ENCODE measurements around the gene ABHD17A. TPM values are rescaled to one million over a fixed set of nuclear protein-coding genes. Genes with fewer than 3 reads are reported as not detected.
"Not testable (repeated sequence)": the region's sequence is repeated elsewhere in the genome, so short reads cannot be mapped to it uniquely, and the experiment has no call there.

Gene ABHD17A
- total RNA-seq, 4 donors from 2014 or later: 86.8 to 134 (median 91.4) TPM

DNA sequence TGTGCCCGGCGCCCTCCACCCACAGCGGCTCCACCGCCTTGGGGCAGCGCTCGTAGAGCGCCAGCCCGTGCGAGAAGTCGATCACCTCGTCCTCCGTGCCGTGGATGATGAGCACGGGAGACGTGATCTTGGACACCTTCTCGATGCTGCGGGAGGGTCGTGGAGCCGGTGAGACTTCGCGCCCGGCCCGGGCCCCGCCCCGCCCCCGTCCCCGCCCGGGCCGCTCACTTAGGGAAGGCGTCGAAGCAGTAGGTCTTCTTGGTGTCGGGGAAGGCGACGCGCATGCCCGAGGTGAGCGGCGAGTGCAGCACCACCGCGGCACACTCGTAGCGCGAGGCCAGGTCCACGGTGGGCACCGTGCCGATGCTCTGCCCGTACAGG, 8.0 kb downstream of the ABHD17A start:
- H3K36me3 ChIP-seq; intact Hi-C loops (cut with DNase I); DNase-seq; H3K27ac ChIP-seq; H3K27me3 ChIP-seq; H3K9me3 ChIP-seq: not testable (repeated sequence)
- 29% methylated on average over 9 of the region's 47 CpGs; no CpG with 5 or more reads in 1 of the 2 donors for WGBS, 2 donors
- Histone ChIP-seq H3K4me3 (replicated peaks in 1 of 3) (peak overlapping the region in 1 of 3 donors; percentile 93), H3K4me1 (peaks cover 27 to 32% of the 10 kb centered on the region in 2 donors)

DNA sequence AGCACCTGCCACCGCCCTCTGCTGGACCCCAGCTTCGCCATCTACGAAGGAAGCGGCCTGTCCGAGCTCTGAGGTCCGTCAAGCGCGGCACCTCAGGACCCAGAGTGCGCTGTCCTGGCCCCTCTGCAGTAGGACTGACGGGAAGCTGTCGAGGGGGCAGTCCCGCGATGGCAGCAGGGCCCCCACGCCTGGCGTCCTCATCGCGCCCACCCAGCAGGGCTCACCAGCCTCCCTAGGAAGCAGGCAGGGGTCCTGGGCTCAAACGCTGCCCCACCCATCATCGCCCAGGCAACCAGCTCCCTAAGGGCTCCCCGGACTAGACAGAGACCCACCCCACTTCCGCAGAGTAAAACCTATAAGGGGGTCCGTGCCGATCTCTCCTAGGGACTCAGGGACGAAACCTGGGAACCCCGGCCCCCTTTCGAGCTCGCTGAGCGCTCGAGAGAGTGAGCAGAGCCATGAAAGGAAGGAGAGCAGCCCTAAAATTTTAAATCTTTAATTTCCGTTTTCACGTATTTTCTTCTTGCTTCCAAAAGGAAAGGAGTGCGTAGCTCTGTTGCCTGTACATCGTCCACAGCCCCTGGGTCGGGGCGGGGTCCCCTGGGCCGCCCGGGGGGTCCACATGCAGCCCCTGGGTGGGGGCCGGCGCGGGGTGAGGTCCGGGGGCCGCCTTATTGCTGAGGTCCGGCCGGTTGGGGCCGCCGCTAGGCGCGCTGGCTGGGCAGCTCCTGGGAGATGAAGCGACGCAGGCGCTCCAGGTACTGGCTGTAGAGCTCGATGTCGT, 8.6 kb downstream of the ABHD17A start:
- H3K9me3 ChIP-seq; H3K36me3 ChIP-seq; H3K27me3 ChIP-seq; intact Hi-C loops (cut with DNase I); DNase-seq: not testable (repeated sequence)
- Histone ChIP-seq H3K27ac (peak overlapping the region; percentile 66 to 88 (median 77)), H3K4me3 (replicated peaks in 1 of 3) (peak overlapping the region in 2 of 3 donors; percentile 85 to 93), H3K4me1 (peaks cover 27 to 32% of the 10 kb centered on the region in 2 donors)
- TF ChIP-seq, protein P1, sequence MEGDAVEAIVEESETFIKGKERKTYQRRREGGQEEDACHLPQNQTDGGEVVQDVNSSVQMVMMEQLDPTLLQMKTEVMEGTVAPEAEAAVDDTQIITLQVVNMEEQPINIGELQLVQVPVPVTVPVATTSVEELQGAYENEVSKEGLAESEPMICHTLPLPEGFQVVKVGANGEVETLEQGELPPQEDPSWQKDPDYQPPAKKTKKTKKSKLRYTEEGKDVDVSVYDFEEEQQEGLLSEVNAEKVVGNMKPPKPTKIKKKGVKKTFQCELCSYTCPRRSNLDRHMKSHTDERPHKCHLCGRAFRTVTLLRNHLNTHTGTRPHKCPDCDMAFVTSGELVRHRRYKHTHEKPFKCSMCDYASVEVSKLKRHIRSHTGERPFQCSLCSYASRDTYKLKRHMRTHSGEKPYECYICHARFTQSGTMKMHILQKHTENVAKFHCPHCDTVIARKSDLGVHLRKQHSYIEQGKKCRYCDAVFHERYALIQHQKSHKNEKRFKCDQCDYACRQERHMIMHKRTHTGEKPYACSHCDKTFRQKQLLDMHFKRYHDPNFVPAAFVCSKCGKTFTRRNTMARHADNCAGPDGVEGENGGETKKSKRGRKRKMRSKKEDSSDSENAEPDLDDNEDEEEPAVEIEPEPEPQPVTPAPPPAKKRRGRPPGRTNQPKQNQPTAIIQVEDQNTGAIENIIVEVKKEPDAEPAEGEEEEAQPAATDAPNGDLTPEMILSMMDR (IDR thresholded peaks at IDR 0.05): peak in 1 of 6 experiments; percentile 8
- 11 to 32% methylated on average over 28 to 31 of the region's 53 CpGs for WGBS, 2 donors

DNA sequence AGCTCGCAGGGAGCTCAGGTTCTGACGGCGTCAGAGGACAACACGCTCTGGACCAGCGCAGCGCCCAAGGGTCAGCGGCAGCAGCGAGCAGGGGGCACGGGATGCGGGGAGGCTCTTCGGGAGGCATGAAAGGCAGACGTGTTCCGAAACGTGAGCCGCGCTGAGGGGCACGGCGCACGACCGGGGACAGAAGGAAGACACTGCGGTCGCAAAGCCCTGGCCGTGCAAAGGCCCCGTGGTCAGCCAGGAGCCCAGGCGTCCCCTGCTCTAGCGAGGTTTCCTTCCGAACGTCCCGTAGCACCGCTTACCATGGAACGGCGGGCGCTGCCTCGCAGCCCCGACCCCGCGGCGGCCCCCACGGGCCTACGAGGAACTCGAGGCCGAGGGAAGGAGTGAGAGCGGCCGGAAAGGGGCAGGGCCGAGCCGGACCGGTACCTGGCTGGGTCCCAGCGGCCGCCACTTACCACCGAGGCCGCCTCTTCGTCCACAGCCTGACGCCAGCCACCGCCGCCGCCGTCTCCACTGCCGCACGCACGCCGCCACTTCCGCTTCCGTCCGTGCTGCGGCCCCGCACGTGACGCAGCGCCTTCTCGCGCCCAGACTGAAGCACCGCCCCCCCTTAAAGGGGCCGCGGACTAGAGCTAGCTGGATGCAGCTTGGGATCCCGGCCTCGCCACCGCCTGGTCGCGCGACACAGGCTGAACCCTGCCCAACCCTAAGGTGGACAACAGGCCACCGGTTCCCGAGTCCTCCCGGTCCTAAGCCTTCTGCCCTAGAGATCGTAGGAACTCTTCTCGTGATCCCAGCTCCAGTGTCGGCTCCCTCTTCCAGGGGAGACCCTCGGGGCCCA, 9.4 kb downstream of the ABHD17A start:
- H3K27ac ChIP-seq: peak overlapping the region; percentile 76 to 88 (median 77)
- intact Hi-C loops (cut with DNase I): no loop called here
- H3K4me3 ChIP-seq (replicated peaks in 1 of 3): peak overlapping the region; percentile 72 to 93 (median 85)
- peaks cover 27 to 32% of the 10 kb centered on the region in 2 donors for H3K4me1 ChIP-seq
- 0% methylated on average over 17 to 22 of the region's 87 CpGs for whole genome bisulfite sequencing, 2 donors
- TF ChIP-seq POLR2A (IDR thresholded peaks at IDR 0.05): peak; percentile 56 to 87
- TF ChIP-seq, protein P1 (IDR thresholded peaks at IDR 0.05): peak in 1 of 6 experiments; percentile 17
- no peaks in the 10 kb centered on the region for H3K9me3 ChIP-seq
- DNase-seq: peak; percentile 94 to 95
- H3K36me3 ChIP-seq: no peaks in the 10 kb centered on the region
- H3K27me3 ChIP-seq: no peaks in the 10 kb centered on the region

DNA sequence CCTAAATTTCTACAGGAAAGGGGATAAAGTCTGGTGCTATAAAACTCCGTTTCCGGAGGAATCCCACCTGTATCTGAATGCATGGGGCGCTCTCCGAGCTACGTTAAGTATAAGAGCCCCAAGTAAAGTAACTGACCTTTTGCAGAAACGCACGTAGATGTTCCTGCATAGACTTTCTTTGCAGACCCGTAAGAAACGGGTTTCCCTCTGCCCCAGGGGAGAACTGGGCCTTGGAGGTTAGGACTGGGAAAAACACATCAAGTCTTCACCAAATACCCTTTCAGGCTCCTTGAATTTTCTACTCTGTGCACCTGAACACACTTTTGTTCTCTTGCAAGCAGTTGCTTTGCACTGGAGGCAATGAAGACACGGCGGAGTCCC, 10.0 kb downstream of the ABHD17A start:
- H3K36me3 ChIP-seq; DNase-seq; H3K27me3 ChIP-seq; intact Hi-C loops (cut with DNase I); H3K9me3 ChIP-seq: not testable (repeated sequence)
- Histone ChIP-seq H3K27ac (peak overlapping the region; percentile 76 to 88 (median 77)), H3K4me1 (peaks cover 27 to 32% of the 10 kb centered on the region in 2 donors), H3K4me3 (replicated peaks in 1 of 3) (peak overlapping the region; percentile 72 to 93 (median 85))
- WGBS, 2 donors: 2 to 6% methylated on average over 11 of the region's 11 CpGs

DNA sequence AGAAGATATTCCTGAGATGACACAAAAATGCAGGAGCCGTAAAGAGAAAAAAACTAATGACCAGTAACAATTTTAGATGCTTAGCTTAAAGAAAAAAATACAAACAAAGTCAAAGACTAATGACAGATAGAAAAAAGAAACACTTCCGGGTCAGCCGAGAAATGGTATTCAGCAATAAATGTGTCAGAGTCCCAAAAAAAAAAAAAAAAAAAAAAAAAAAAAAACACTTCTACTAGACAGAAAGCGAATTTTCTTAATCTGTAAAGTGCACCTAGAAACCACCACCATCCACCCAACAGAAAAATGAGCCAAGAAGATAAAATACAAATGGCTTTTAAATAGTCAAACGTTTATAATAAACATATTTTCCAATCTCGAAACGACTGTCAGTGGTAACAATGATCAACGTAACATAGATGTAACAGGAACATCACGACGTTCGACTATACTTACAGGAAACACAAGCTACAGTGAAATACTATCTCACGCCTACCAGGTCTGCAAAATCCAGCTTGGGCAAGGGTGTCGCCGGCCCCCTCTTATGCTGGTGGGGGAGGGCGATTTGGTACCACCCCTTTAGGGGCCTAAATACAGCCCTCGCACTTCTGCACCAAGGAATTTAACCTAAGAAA, 10.6 kb downstream of the ABHD17A start:
- 35% methylated on average over 16 of the region's 16 CpGs for WGBS, 2 donors
- Histone ChIP-seq H3K9me3 (no peaks in the 10 kb centered on the region), H3K27me3 (no peaks in the 10 kb centered on the region), H3K4me1 (peaks cover 27 to 32% of the 10 kb centered on the region in 2 donors), H3K36me3 (no peaks in the 10 kb centered on the region), H3K4me3 (replicated peaks in 1 of 3) (peak overlapping the region in 1 of 3 donors; percentile 93), H3K27ac (peak overlapping the region in 2 of 3 donors; percentile 77 to 88)
- no peak for DNase-seq
- intact Hi-C loops (cut with DNase I): no loop called here
- TF ChIP-seq, protein P1 (IDR thresholded peaks at IDR 0.05): no peak
- TF ChIP-seq POLR2A (IDR thresholded peaks at IDR 0.05): no peak
